NCI-H2171 treated with DMSO at 0.1 percent for 48 hours (cell line): ENCODE results near the gene SDF4.
A peak's percentile ranks its signal among the peaks of the same experiment; 100 is the strongest.

Experiments
- DNase-seq: peaks from one replicate; lab custom pipeline; 2025; lab: John Stamatoyannopoulos, UW

SDF4 gene, protein sequence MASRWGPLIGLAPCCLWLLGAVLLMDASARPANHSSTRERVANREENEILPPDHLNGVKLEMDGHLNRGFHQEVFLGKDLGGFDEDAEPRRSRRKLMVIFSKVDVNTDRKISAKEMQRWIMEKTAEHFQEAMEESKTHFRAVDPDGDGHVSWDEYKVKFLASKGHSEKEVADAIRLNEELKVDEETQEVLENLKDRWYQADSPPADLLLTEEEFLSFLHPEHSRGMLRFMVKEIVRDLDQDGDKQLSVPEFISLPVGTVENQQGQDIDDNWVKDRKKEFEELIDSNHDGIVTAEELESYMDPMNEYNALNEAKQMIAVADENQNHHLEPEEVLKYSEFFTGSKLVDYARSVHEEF

DNA sequence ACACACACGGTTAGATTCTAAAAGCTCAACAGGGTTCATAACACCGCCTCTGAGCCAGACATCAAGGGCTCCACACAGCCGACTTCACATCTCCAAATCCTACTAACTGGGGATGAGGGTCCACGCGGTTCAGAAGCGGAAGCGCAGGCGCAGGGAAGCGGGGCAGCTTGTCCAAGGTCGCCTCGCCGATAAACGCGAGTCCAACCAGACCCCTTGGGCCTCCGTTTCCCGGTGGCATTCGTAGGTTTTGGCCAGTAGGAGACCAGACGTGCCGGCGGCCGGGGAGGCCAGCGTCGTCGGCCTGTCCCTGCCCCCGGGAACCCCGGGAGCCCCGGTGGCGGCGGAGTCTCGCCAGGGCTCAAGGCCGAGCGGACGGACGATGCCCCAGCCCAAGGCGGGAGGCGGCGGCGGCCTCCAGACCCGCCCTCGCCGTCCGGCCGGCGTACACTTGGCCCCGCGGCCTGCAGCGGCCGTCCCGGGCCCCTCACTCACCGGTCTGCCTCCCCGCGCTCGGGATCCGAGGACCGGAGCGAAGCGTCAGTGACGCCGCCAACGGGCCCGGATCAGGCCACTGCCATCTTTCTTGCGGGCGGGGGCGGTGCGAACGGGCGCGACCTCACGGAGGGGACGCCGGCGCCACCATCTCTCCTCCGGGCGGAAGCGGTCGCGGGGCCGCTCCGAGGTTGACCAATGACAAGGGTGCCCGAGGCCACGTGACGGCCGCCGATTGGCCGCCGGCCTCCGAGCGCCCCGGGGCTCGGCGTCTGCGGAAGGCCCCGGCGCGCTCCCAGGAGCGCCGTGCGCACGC is at the start of gene SDF4:
SDF4 (minus strand) TSS at position 602 of the 808 bp plus-strand sequence. CDS start 3,229 bp downstream, outside the sequence.
- DNase-seq, result peak; percentile 92

DNA sequence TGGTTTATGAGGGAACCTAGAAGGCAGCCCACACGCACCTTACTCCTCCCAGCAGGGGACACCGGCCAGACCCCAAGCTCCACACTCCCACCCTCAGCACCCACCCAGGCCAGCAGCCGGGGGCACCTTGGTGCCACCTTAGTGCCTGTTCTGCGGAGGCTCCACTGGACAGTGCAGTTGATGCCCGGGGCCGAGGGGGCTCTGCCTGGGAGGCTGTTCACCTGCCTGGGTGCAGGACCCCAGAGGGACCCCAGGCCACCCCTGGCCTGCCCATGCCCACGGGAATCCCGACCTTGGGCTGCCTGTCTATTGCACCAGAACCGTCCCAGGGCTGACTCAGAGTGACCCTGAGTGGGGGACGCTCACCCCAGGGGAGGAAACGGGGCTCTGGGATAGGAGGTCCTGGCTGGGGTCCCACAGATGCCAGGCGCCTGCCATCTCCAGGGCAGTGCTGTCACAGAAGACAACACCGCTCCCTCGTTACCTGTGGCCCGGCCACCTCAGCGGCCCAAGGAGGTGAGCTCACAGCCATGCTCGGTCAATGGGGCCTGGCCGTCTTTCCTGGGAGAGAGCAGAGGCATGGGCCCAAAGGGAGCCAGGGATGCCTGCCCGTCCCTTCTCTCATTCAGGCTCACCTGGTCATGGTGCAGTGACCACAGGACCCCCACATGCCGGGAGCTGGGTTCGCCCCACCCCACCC is 49.1 kb upstream of the SDF4 start:
- DNase-seq, result no peak

DNA sequence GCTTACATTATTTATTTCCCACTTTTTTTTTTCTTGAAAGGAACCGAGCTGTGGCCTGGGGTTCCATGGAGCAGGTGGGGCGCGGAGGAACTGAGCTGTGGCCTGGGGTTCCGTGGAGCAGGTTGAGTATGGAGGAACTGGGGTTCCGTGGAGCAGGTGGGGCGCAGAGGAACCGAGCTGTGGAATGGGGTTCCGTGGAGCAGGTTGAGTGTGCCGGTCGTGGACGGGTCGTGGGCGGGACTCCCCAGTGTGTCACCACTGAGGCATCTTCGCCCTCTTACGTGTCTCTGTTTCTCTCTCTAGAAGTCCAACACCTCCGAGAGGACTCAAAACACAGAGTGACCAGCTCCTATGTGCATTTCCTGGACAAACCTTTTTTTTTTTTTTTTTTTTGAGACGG is 47.2 kb upstream of the SDF4 start:
- DNase-seq, result no peak

DNA sequence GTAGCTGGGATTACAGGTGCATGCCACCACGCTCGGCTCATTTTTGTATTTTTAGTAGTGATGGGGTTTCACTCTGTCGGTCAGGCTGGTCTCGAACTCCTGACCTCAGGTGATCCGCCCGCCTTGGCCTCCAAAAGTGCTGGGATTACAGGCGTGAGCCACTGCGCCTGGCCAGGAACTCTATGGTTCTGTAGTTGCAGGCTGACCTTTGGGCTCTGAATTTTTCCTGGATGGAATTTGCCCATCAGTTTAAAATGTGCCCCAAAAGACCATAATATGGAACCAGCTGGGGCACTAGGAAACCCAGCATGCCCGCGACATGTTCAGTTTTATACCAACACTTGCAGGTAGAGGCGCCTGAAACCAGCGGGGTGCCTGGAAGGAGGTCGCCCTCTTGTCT is 46.8 kb upstream of the SDF4 start:
- DNase-seq, result no peak

DNA sequence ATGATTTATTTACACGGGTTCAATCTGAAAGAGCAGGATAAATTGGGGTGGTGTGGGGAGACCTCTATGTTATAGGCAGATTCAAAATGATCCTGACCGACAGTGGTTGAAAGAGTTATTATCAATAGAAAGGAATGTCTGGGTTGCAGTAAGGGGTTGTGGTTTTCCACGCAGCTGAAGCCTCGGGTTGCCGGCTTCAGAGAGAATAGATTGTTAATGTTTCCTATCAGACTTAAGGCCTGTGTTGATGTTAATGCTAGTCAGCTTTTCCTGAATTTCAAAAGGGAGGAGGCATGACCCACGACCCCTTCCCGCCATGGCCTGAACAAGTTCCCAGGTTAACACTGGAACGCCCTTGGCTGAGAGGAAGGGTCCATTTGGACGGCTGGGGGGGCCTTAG is 44.0 kb upstream of the SDF4 start:
- DNase-seq, result no peak

DNA sequence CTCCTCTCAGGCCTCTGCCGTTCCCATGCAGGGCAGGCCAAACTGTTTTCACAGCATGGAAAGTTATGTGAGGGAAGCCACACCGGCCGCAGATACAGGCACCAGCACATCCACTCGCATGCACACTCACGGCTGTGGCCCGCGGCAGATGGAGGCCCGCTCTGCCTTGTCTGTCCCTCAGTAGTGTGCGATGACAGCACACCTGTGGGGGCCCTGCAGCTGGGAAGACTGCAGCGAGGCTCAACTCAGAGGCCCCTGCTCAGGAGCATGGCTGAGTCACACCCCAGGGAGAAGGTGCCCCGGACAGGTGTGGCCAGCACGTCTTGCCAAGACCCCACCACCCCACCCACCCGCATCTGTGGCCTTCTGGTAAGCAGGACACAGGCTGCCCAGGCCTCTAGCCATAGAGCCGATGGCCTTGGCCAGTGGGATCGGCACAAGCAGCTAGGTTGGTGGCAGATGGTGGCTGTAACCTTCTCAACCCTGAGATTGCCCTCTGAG is 43.2 kb upstream of the SDF4 start:
- DNase-seq, result no peak

DNA sequence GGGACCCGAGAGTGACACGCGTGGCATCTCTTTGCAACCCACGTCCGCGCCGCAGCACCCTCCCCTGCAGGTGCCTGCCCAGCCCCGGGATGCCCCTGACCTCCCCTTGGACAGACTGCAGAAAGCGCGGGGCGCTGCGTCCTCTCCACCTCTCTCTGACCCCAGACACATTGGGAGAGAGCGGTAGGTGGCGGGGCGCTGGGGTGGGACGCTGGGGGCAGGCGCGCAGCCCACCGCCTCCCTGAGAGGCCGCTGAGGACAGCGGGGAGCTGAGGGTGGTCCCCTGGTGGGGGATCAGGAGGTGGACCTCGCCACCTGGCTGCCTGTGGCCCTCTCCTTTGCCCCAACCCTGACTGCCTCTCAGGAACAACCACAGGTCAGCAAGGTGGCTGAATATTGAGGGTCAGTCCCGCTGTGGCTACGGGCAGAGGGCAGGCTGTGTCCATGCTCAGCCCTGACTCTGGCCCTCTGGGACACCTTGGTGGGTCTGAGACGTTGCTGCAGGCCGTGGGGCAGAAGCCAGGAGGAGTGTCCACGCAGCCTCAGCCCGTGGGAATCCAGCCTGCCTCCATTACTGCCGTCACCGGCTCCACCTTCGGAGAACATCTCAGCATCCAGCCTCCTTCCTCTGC is 42.6 kb upstream of the SDF4 start:
- no peak for DNase-seq

DNA sequence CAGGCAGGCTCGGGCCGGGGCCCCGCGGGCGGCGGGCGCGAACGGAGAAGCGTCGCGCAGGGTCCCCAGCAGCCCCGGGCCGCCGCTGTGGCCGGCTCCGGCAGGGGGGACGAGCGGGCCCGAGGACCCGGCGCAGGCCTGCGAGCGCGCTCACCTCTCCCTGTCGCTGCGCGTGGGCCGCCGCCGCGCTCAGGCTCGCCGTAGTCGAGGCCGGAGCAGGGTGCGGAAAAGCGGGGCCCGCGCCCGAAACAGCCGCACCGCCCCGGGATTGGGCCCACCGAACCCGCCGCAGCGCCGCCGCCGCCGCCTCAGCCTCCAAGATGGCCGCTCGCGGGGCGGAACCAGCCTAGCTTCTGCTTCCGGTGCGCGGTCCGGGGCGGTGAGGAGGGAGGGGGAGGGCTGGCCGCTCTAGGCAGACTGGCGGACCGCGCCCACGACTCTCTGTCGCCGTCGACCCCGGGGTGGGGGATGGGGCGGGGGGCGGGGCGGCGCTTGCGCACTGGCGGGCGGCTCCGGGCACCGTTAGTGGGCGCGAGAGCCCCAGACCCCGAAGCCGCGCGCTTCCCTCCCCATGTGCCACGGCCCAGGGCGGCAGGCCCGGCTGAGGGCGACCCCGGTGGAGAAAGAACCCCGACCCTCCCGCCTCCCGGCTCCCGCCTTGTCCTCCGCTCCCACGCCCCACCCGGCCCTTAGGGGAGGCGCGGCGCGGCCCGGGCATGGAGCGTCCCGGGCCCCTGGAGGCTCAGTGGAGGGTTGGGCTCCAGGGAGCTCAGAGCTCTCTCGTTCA is 41.9 kb upstream of the SDF4 start, which contains the start of gene UBE2J2:
UBE2J2 (minus strand) TSS at position 343 of the 787 bp plus-strand sequence. CDS start 5,862 bp downstream, outside the sequence.
- peak; percentile 87 for DNase-seq

DNA sequence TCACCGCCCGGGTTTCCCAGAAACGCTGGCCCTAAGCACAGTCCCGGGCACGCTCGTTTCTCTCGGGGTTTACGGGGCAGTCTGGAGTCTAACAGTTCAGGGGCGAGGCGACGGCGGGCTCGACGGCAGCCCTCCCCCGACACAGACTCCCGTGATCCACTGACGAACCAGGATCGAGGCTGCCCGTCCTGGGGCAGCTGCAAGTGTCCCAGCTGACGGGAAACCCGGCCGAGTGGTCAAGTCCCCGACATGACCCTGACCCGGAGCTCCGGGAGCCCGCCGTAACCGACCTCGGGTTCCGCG is 41.4 kb upstream of the SDF4 start:
- no peak for DNase-seq

DNA sequence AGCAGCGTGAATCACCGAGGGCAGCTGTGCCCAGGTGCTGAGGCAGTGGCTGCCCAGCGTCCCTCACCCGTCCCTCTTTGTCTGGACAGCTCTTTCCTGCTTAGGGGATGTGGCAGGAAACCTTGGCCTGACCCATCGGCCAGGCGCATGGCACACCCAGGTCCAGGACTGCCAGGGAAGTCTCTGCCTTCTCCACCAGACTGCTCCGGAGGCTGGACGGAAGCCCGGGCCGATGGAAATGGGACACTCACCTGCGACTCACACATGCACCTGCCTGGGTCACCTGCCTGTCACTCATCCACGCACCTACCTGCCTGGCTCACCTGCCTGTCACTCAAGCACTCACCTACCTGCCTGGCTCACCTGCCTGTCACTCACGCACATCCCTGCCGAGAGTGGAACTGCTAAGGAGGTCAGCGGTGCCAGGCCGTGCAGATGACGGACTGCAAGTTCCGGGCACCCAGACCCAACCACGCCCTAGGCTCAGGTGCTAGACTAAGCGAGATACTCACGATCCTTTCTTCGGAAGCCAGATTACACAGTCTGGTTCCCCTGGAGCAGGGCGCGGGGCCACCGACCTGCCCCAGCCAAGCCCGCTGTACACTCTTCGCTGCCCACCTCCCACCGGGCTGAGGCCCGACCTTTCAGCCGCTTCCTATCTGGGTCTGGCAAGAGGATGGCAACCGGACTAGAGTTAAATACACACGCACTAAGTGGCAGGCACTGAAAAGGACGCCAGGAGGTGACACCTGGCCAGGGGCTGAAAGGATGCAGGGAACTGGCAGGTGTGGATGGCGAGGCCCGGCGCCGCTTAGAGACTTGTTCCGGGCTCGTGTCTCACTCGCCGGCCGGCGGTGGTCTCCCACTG is 40.8 kb upstream of the SDF4 start:
- no peak for DNase-seq

DNA sequence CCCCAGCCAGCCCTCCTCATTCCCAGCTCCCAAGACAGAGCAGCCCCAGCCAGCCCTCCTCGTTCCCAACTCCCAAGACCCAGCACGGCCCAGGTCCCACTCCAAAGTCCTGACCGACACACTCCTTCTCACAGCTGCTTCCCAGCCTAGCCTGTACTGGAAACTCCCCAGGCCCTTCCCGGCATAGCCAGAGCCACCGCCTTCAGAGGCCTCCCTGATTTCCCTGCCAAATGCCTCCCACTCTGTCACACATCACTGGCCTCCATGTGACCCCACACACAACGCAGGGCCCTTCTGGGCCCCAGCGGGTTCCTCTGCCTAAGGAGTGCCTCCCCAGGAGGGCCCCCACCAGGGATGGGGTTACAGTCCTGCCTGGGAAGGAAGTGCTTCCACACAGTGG is 39.0 kb upstream of the SDF4 start:
- no peak for DNase-seq

DNA sequence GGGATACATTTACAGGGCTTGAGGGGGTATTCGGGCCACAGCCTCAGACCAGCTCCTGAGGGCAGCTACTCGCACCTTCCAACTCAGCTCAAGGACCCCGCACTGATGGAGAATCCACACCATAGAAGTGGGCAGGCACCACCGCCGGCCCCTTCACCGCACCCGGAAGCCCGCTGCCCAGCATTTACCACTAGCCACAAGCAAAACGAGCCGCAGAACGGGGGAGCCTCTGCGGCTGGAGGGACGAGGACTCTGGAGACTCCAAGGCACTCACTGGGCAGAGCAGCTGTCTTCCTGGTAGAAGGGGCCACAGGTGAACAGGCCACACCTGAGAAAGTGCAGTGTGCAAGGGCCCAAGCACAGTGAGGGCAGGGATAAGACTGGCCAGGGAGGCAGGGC is 36.5 kb upstream of the SDF4 start:
- no peak for DNase-seq

DNA sequence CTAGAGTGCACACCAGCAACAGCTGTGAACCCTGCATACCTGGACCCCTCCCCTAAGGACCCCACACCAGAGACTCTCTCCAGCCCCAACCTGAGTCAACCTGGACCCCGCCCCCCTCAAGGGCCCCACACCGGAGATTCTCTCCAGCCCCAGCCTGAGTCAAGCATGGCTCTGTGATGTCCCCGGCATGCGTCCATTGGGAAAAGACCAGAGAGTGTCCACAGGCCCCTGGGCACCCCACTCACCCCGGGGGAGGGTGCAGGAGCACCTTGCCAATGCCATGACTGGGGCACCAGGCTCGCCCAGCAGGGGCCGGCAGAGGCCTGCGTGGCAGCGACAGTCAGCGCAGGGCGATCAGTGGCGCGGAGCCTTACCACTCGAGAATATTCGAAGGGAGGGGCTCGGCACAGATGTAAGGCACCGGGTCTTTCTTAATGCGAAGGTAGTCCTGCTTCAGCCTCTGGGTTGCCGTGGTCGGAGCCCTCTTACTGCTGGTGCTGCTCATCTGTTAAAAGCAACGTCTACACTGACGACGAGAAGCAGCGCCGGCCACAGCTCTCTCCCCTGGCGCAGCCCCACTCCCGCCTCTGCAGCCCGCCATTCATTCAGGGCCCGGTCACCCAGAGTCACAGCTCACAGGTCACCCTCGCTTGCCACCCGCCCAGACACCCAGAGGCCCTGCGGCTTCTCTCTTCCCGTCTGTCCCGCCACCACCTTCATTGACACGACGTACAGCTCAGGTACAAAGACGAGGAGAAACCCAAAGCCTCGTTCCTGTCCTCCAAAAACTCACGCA is 35.9 kb upstream of the SDF4 start:
- DNase-seq, result no peak

DNA sequence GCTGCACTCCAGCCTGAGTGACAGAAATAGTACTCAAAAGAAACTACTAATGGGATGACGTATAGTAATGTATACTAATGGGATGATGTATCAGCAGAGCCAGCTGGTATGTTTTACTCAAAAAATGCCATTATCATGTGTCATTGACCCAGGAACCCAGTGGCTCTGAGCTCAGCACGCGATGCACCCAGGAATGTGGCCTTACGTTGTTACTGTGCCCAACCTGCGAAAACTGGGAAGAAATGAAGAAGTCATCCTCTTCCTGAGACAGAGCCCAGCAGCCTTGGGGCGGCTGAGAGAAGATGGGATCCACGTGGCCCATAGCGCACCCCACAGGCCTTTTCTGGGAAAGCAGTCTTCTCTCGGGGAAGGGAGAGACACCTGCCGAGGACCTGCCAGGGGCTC is 33.1 kb upstream of the SDF4 start:
- no peak for DNase-seq

DNA sequence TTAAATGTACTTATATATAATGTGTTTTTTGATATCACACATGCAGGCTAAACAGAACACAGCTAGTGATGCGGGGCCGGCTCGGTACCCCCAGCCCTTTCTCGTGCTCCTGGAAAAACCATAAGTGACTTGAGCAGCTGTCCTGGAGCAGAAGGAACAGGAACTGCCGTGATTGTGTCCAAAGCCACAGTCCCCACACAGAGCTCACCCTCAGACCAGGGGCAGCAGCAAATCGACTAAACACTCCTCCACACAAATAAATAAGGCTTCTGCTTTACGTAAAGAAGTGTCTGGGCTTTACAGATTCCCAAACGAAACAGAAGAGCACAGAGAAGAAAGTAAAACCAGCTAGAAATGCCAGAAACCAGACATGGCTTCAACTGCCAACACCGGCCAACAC is 32.2 kb upstream of the SDF4 start:
- no peak for DNase-seq

DNA sequence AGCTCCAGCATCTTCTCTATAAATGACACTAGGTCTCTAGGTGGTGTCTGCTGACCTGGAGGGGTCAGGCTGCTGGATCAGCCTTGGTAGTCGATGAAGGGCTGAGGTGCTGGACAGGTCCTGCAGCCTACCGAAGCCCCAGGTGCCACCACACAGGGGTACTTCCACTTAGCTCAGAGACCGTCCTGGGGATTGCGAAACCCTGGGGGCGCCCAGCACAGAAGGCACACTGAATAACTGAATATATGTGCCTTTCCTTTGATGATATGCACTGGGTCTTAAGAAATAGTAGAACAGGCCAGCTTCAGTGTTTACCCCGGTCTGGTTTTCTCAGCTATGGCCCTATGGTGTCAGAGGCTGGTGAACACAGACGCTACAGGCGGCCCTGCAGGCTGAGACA is 31.0 kb upstream of the SDF4 start:
- no peak for DNase-seq

DNA sequence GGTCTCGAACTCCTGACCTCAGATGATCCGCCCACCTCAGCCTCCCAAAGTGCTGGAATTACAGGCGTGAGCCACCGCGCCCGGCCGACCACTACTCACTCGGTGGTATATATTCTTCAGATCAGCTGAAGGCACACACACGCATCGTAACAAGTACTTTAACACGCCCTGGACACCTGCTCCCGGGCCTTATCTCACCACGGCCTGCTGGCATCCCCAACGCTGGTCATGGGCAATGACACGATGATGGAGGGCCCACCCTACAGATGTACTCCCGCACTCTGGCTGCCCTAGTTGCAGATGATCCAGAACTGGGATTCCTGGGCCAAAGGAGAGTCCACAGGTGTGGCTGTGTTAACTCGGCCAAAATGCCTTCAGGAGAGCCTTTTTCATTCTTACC is 30.3 kb upstream of the SDF4 start:
- no peak for DNase-seq

DNA sequence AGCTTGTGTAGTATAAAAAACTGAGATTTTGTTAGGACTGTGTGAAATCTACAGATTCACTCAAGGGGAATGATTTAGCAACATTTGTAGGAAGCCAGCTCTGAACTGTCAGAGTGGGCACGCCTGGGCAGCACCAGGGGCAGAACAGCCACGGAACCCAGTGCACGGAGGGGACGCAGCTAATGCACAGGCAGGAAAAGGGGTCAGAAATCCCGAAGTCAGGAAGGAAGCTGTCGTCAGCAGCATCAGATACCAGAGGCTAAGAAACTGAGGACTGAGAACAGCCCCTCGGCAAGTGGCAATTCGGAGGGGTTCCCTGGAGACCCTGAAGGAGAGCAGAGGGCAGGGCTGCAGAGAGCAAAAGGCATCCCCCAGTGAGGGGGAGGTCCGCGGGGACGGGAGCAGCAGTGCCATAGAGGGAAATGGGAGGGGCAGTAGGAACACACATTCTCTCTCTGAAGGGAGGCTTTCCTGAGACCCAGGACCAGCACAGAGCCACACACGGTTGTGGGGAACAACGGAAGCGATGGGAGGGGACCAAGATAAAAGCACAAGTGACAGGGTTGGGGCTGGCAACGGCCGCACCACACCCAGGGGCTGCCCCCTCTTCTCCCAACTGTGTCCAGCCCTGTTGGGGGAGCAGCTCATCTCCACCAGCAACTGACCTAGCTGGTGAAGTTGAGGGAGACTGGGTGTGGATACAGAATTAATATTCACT is 29.2 kb upstream of the SDF4 start:
- DNase-seq, result no peak
